Measurements from ENCODE around the gene EXOC4.

Gene EXOC4

GRCh38 chr7:133670250-133670649, 417.4 kb downstream of the EXOC4 start:
- DNase-seq = no peak
- no peak overlapping the region for H3K4me3 ChIP-seq (ENCODE audit: low read depth, low read length)
- H3K36me3 ChIP-seq = no peaks in the 10 kb centered on the region
- TF ChIP-seq CTCF (IDR thresholded peaks at IDR 0.05; ENCODE audit: low read depth, low read length) = no peak
- H3K27me3 ChIP-seq (ENCODE audit: insufficient read depth, low read depth, severe bottlenecking) = no peaks in the 10 kb centered on the region
- no peak overlapping the region for H3K27ac ChIP-seq
- H3K9me3 ChIP-seq (ENCODE audit: severe bottlenecking) = no peaks in the 10 kb centered on the region

GRCh38 chr7:133672866-133673265, 420.0 kb downstream of the EXOC4 start:
- DNase-seq = no peak
- no peaks in the 10 kb centered on the region for H3K27me3 ChIP-seq (ENCODE audit: insufficient read depth, low read depth, severe bottlenecking)
- H3K9me3 ChIP-seq (ENCODE audit: severe bottlenecking) = no peaks in the 10 kb centered on the region
- no peak overlapping the region for H3K4me3 ChIP-seq (ENCODE audit: low read depth, low read length)
- H3K36me3 ChIP-seq = no peaks in the 10 kb centered on the region; the same call in 1 of the 2 replicates
- no peak for TF ChIP-seq CTCF (IDR thresholded peaks at IDR 0.05; ENCODE audit: low read depth, low read length)
- no peak overlapping the region for H3K27ac ChIP-seq

DNA sequence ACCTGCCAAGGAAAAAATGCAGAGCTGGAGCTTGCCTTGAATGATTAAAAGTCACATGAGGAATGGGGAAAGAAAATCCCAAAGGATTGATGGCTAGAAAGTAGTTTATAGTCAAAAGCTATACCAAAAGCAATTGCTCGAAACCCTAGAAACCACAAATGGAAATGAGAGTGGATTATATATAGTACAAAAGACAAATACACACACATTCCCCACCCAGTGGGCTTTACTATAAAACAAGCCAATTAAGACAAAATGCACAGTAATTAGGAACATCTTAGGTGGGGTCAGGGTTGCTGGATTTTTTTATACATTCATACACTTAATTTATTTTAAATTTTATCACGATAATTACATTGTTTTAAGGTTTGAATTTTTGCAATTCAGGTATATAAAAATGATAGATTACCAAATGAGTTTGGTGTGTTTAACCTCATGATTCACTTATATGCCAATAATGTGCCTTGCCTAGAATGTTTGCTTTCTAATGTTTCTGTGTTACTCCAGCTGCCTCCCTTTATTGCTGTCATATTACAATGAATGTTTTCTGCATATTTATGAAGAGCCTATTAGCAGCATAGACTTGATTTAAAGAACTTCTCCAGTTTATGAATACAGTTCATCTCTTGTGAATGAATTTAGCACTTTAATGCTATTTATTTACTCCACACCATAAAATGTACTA, 421.3 kb downstream of the EXOC4 start:
- no peak for TF ChIP-seq CTCF (IDR thresholded peaks at IDR 0.05; ENCODE audit: low read depth, low read length)
- no peak for DNase-seq
- Histone ChIP-seq H3K27ac (no peak overlapping the region), H3K36me3 (no peaks in the 10 kb centered on the region; the same call in 1 of the 2 replicates), H3K9me3 (ENCODE audit: severe bottlenecking) (no peaks in the 10 kb centered on the region), H3K27me3 (ENCODE audit: insufficient read depth, low read depth, severe bottlenecking) (no peaks in the 10 kb centered on the region), H3K4me3 (ENCODE audit: low read depth, low read length) (no peak overlapping the region)

DNA sequence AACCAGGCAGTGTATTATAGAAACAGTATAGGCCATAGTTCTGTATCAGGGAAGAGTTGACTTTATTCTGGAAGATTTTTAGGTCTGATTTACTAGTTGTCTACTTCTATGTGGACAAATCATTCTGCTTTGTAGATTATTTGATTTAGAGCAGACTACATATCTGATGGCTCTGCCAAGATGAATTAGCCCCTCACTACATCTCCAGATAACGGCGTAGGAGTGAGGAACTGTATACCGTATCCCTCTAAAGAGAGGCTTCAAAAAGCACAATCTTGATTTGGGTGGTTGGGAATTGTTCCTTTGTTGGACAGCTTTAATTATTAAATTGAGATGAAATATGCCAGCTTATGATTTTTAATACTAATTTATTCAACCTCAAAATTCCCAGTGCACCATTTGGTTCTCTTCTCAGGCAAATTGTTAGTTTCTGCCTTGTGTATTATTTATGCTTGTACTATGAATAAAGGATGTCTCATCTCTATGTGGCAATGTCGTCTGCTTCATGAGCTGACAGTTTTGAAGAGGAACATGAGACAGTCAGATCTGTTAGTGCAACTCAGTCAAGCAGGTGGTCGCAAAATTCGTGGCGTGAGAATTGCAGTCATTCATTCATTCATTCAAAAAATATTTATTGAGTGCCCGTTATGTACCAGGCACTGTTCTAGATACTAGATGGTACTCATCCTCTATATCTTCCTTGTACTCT, 422.8 kb downstream of the EXOC4 start:
- H3K27ac ChIP-seq = no peak overlapping the region
- H3K4me3 ChIP-seq (ENCODE audit: low read depth, low read length) = no peak overlapping the region
- H3K9me3 ChIP-seq (ENCODE audit: severe bottlenecking) = no peaks in the 10 kb centered on the region
- TF ChIP-seq CTCF (IDR thresholded peaks at IDR 0.05; ENCODE audit: low read depth, low read length) = no peak
- H3K27me3 ChIP-seq (ENCODE audit: insufficient read depth, low read depth, severe bottlenecking) = no peaks in the 10 kb centered on the region
- DNase-seq = no peak
- no peaks in the 10 kb centered on the region; the same call in 1 of the 2 replicates for H3K36me3 ChIP-seq

GRCh38 chr7:133676805-133677370, 424.0 kb downstream of the EXOC4 start:
- H3K27ac ChIP-seq = no peak overlapping the region
- no peak for DNase-seq
- no peak for TF ChIP-seq CTCF (IDR thresholded peaks at IDR 0.05; ENCODE audit: low read depth, low read length)
- no peaks in the 10 kb centered on the region for H3K27me3 ChIP-seq (ENCODE audit: insufficient read depth, low read depth, severe bottlenecking)
- H3K36me3 ChIP-seq = no peaks in the 10 kb centered on the region; the same call in 1 of the 2 replicates
- H3K9me3 ChIP-seq (ENCODE audit: severe bottlenecking) = no peaks in the 10 kb centered on the region
- H3K4me3 ChIP-seq (ENCODE audit: low read depth, low read length) = no peak overlapping the region

Measured in WERI-Rb-1 (cell line).